ENCODE results near the gene ERLIN1. TPM values are rescaled to one million over a fixed set of nuclear protein-coding genes. Genes with fewer than 3 reads are reported as not detected.
"Not testable (repeated sequence)": the region's sequence is repeated elsewhere in the genome, so short reads cannot be mapped to it uniquely, and the experiment has no call there.

ERLIN1 gene
- total RNA-seq, 2 donors from 2014 or later, result 7.2 to 10.8 TPM

- Histone ChIP-seq H3K36me3 (no peaks in the 10 kb centered on the region), H3K4me1 (no peaks in the 10 kb centered on the region), H3K9me3 (peaks cover 0 to 6% of the 10 kb centered on the region in 2 donors), H3K27me3 (no peaks in the 10 kb centered on the region), H3K4me3 (no peak overlapping the region), H3K27ac (no peak overlapping the region)
- no peak for DNase-seq (ENCODE audit: low spot score)
- no peak for TF ChIP-seq CTCF (IDR thresholded peaks at IDR 0.05)
These were observed 53.4 kb downstream of the ERLIN1 start for GRCh38 chr10:100132427-100132826.

GRCh38 chr10:100131571-100131970, 54.3 kb downstream of the ERLIN1 start:
- no peak for DNase-seq (ENCODE audit: low spot score)
- Histone ChIP-seq H3K36me3 (no peaks in the 10 kb centered on the region), H3K4me3 (no peak overlapping the region), H3K9me3 (peaks cover 0 to 6% of the 10 kb centered on the region in 2 donors), H3K4me1 (no peaks in the 10 kb centered on the region), H3K27me3 (no peaks in the 10 kb centered on the region), H3K27ac (no peak overlapping the region)
- TF ChIP-seq CTCF (IDR thresholded peaks at IDR 0.05), result no peak

GRCh38 chr10:100130831-100131230, 55.0 kb downstream of the ERLIN1 start:
- no peak overlapping the region for H3K4me3 ChIP-seq
- peaks cover 0 to 6% of the 10 kb centered on the region in 2 donors for H3K9me3 ChIP-seq
- no peaks in the 10 kb centered on the region for H3K27me3 ChIP-seq
- TF ChIP-seq CTCF (IDR thresholded peaks at IDR 0.05), result no peak
- no peaks in the 10 kb centered on the region for H3K36me3 ChIP-seq
- H3K4me1 ChIP-seq, result no peaks in the 10 kb centered on the region
- H3K27ac ChIP-seq, result no peak overlapping the region
- no peak for DNase-seq (ENCODE audit: low spot score)

- no peaks in the 10 kb centered on the region for H3K27me3 ChIP-seq
- TF ChIP-seq CTCF (IDR thresholded peaks at IDR 0.05), result no peak
- H3K4me1 ChIP-seq, result no peaks in the 10 kb centered on the region
- peaks cover 0 to 2% of the 10 kb centered on the region in 2 donors for H3K9me3 ChIP-seq
- H3K36me3 ChIP-seq, result no peaks in the 10 kb centered on the region
- H3K27ac ChIP-seq, result no peak overlapping the region
- no peak for DNase-seq (ENCODE audit: low spot score)
- H3K4me3 ChIP-seq, result no peak overlapping the region
These were observed 56.4 kb downstream of the ERLIN1 start for GRCh38 chr10:100129424-100129823.

- no peaks in the 10 kb centered on the region for H3K27me3 ChIP-seq
- H3K4me1 ChIP-seq, result no peaks in the 10 kb centered on the region
- H3K36me3 ChIP-seq, result no peaks in the 10 kb centered on the region
- H3K27ac ChIP-seq, result no peak overlapping the region
- H3K9me3 ChIP-seq, result no peaks in the 10 kb centered on the region
- no peak overlapping the region for H3K4me3 ChIP-seq
- no peak for TF ChIP-seq CTCF (IDR thresholded peaks at IDR 0.05)
- no peak for DNase-seq (ENCODE audit: low spot score)
These were observed 56.9 kb downstream of the ERLIN1 start for GRCh38 chr10:100128951-100129350.

- not testable (repeated sequence) for H3K4me3 ChIP-seq; H3K36me3 ChIP-seq; DNase-seq (ENCODE audit: low spot score); H3K27ac ChIP-seq; H3K4me1 ChIP-seq; H3K9me3 ChIP-seq; H3K27me3 ChIP-seq
These were observed 60.5 kb downstream of the ERLIN1 start for GRCh38 chr10:100125335-100125734.
